Mammary epithelial cell (primary cell): ENCODE data around the gene PIAS4.

Experiments used
- EZH2 ChIP-seq: IDR thresholded peaks from 2 replicates; pipeline ENCODE4 v1.6.1; 2012; ENCODE audit warnings: low read length, inconsistent platforms, borderline replicate concordance
- TF ChIP-seq, protein P1 (sequence below), 2 donors: IDR thresholded peaks in 1 of 2; conservative IDR thresholded peaks in 1 of 2; 2 replicates each; pipeline ENCODE4 v1.5.1; 2011 to 2012; ENCODE audit warnings: inconsistent platforms in 2 of 2, low read length in 2 of 2, mild to moderate bottlenecking in 2 of 2, control low read depth in 1 of 2, low read depth in 1 of 2; ENCODE audit not compliant: insufficient read depth in 1 of 2; ENCODE audit errors: extremely low read depth in 1 of 2

- TF ChIP-seq, protein P1, sequence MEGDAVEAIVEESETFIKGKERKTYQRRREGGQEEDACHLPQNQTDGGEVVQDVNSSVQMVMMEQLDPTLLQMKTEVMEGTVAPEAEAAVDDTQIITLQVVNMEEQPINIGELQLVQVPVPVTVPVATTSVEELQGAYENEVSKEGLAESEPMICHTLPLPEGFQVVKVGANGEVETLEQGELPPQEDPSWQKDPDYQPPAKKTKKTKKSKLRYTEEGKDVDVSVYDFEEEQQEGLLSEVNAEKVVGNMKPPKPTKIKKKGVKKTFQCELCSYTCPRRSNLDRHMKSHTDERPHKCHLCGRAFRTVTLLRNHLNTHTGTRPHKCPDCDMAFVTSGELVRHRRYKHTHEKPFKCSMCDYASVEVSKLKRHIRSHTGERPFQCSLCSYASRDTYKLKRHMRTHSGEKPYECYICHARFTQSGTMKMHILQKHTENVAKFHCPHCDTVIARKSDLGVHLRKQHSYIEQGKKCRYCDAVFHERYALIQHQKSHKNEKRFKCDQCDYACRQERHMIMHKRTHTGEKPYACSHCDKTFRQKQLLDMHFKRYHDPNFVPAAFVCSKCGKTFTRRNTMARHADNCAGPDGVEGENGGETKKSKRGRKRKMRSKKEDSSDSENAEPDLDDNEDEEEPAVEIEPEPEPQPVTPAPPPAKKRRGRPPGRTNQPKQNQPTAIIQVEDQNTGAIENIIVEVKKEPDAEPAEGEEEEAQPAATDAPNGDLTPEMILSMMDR (conservative IDR thresholded peaks at IDR 0.05 in 1 of 2, IDR thresholded peaks at IDR 0.05 in 1 of 2; ENCODE audit: extremely low read depth in 1 of 2, insufficient read depth in 1 of 2, low read depth in 1 of 2, low read length in 2 of 2) = no peak
- no peak for TF ChIP-seq EZH2
Observed at GRCh38 chr19:4029247-4029614, 21.7 kb downstream of the PIAS4 start.
